HepG2 (cell line): Measurements from ENCODE around the gene RAB17. TPM values are rescaled to one million over a fixed set of nuclear protein-coding genes. Genes with fewer than 3 reads are reported as not detected.
A peak's percentile ranks its signal among the peaks of the same experiment; 100 is the strongest.

Experiments used
- ARNT2 ChIP-seq: sonication (generic); formaldehyde crosslinking; IDR thresholded peaks from 2 replicates; pipeline ENCODE4 v1.8.0; 2022; ENCODE audit warnings: mild to moderate bottlenecking, low read depth, missing genetic modification reagents, moderate library complexity
- ATF1 ChIP-seq: IDR thresholded peaks from 2 replicates; pipeline ENCODE4 v1.6.1; 2016; ENCODE audit warnings: mild to moderate bottlenecking, control low read depth
- BRCA1 ChIP-seq: sonication (generic); formaldehyde crosslinking; IDR thresholded peaks from 2 replicates; pipeline ENCODE4 v1.4.0; 2020; ENCODE audit warnings: missing genetic modification reagents
- CHD2 ChIP-seq: IDR thresholded peaks from 2 replicates; pipeline ENCODE4 v1.6.1; 2011; ENCODE audit warnings: low read depth, low read length, improper control_type of control experiment
- GATAD2A ChIP-seq: IDR thresholded peaks from 2 replicates; pipeline ENCODE4 v1.6.1; 2016
- HMG20B ChIP-seq: conservative IDR thresholded peaks from 2 replicates; pipeline ENCODE4 v1.6.1; 2016; ENCODE audit warnings: missing genetic modification reagents, missing compliant biosample characterization
- LCORL ChIP-seq, 2 experiments: fragments of 450-650 bp in 1 of 2; sonication (generic) in 1 of 2; formaldehyde crosslinking in 1 of 2; IDR thresholded peaks; 2 replicates each; pipeline versions ENCODE4 v1.5.0 to v1.6.1; 2017 to 2020; ENCODE audit warnings: antibody characterized with exemption in 1 of 2, missing genetic modification reagents in 1 of 2
- LRRFIP1 ChIP-seq: sonication (generic); formaldehyde crosslinking; conservative IDR thresholded peaks from 2 replicates; pipeline ENCODE4 v1.4.0; 2020; ENCODE audit warnings: missing genetic modification reagents
- MTF1 ChIP-seq: sonication (generic); formaldehyde crosslinking; IDR thresholded peaks from 2 replicates; pipeline ENCODE4 v1.5.0; 2020; ENCODE audit warnings: missing genetic modification reagents
- MYC ChIP-seq: sonication (generic); formaldehyde crosslinking; IDR thresholded peaks from 2 replicates; pipeline ENCODE4 v1.9.0; 2021; ENCODE audit warnings: missing genetic modification reagents, borderline replicate concordance
- NCOA5 ChIP-seq: sonication (generic); formaldehyde crosslinking; IDR thresholded peaks from 2 replicates; pipeline ENCODE4 v1.4.0; 2020; ENCODE audit warnings: missing genetic modification reagents
- PRDM10 ChIP-seq: sonication (generic); formaldehyde crosslinking; IDR thresholded peaks from 2 replicates; pipeline ENCODE4 v1.4.0; 2020; ENCODE audit warnings: low read depth, missing genetic modification reagents
- PRMT3 ChIP-seq: sonication (generic); formaldehyde crosslinking; IDR thresholded peaks from 2 replicates; pipeline ENCODE4 v1.8.1; 2022; ENCODE audit warnings: low read depth, mild to moderate bottlenecking, moderate library complexity, missing genetic modification reagents, borderline replicate concordance
- RARA ChIP-seq: IDR thresholded peaks from 2 replicates; pipeline ENCODE4 v1.6.1; 2016; ENCODE audit warnings: missing genetic modification reagents, missing compliant biosample characterization
- TCF7 ChIP-seq: sonication (generic); IDR thresholded peaks from 2 replicates; pipeline ENCODE4 v1.6.1; 2016; ENCODE audit warnings: antibody characterized with exemption, low read depth
- TOE1 ChIP-seq: sonication (generic); formaldehyde crosslinking; IDR thresholded peaks from 2 replicates; pipeline ENCODE4 v1.4.0; 2020; ENCODE audit warnings: mild to moderate bottlenecking, missing genetic modification reagents
- WIZ ChIP-seq: sonication (generic); formaldehyde crosslinking; IDR thresholded peaks from 2 replicates; pipeline ENCODE4 v1.5.1; 2020; ENCODE audit warnings: mild to moderate bottlenecking, missing genetic modification reagents
- ZBTB8A ChIP-seq: sonication (generic); formaldehyde crosslinking; IDR thresholded peaks from 2 replicates; pipeline ENCODE4 v1.4.0; 2020; ENCODE audit warnings: mild to moderate bottlenecking, low read depth, missing genetic modification reagents, borderline replicate concordance
- ZNF296 ChIP-seq: sonication (generic); formaldehyde crosslinking; conservative IDR thresholded peaks from 2 replicates; pipeline ENCODE4 v1.5.0; 2020; ENCODE audit warnings: mild to moderate bottlenecking, missing genetic modification reagents
- ZNF337 ChIP-seq: sonication (generic); formaldehyde crosslinking; IDR thresholded peaks from 2 replicates; pipeline ENCODE4 v1.5.1; 2020; ENCODE audit warnings: missing genetic modification reagents, low read depth, mild to moderate bottlenecking, borderline replicate concordance
- ZNF570 ChIP-seq: sonication (generic); formaldehyde crosslinking; IDR thresholded peaks from 2 replicates; pipeline ENCODE4 v1.4.0; 2020; ENCODE audit warnings: mild to moderate bottlenecking, missing genetic modification reagents, borderline replicate concordance
- ZNF674 ChIP-seq: sonication (generic); formaldehyde crosslinking; IDR thresholded peaks from 2 replicates; pipeline ENCODE4 v1.5.0; 2020; ENCODE audit warnings: low read depth, mild to moderate bottlenecking, missing genetic modification reagents
- ZNF740 ChIP-seq: sonication (generic); formaldehyde crosslinking; IDR thresholded peaks from 2 replicates; pipeline ENCODE4 v1.4.0; 2020; ENCODE audit warnings: missing genetic modification reagents
- ZNF781 ChIP-seq: sonication (generic); formaldehyde crosslinking; IDR thresholded peaks from 2 replicates; pipeline ENCODE4 v1.5.1; 2020; ENCODE audit warnings: borderline replicate concordance, mild to moderate bottlenecking, missing genetic modification reagents; ENCODE audit errors: not compliant biosample characterization
- ZNF816 ChIP-seq: sonication (generic); formaldehyde crosslinking; IDR thresholded peaks from 2 replicates; pipeline ENCODE4 v1.8.0; 2022; ENCODE audit warnings: missing genetic modification reagents, mild to moderate bottlenecking, borderline replicate concordance
- ZNF841 ChIP-seq: sonication (generic); formaldehyde crosslinking; IDR thresholded peaks from 2 replicates; pipeline ENCODE4 v1.8.1; 2023; ENCODE audit warnings: missing genetic modification reagents, borderline replicate concordance
- polyA plus RNA-seq, 8 experiments: library from polyadenylated mRNA; depleted of rRNA in 3 of 8; stranded (reverse) in 7 of 8; unstranded in 1 of 8; fragments of >200 nt; fragmentation: Illumina TruSeq in 4 of 8; extraction: Trizol in 4 of 8; gene quantifications; 2 replicates each; pipeline versions ENCODE4 v1.2.1 to v1.2.3, GENCODE V29; 2011 to 2016; ENCODE audit warnings: low read depth in 4 of 8, missing spikeins in 1 of 8, mixed read lengths in 1 of 8; ENCODE audit not compliant: insufficient read depth in 1 of 8
- total RNA-seq, 5 experiments: library from RNA; depleted of rRNA; stranded (reverse); fragments of >200 nt; fragmentation: Illumina TruSeq; extraction: Trizol; gene quantifications; 2 replicates each; pipeline ENCODE4 v1.2.3, GENCODE V29; 2016; ENCODE audit warnings: low read depth in 1 of 5

RAB17 gene
- total and polyA plus RNA-seq, 2 of the 13 experiments (the other 11 are each of a cell fraction or from before 2014, with no cell fraction given) = 68.0 to 124 TPM

- no peak for TF ChIP-seq PRDM10
- no peak for TF ChIP-seq TCF7
- no peak for TF ChIP-seq LCORL (IDR thresholded peaks at IDR 0.05)
- TF ChIP-seq LCORL (CRISPR knock-in tag; IDR thresholded peaks at IDR 0.05) = 0 out of 2 replicates have a peak, but pooled peaks have one; percentile 36
- no peak for TF ChIP-seq PRMT3 (CRISPR knock-in tag)
- TF ChIP-seq ZNF740 (CRISPR knock-in tag) = no peak
- no peak for TF ChIP-seq BRCA1
- TF ChIP-seq ZNF337 (CRISPR knock-in tag) = no peak
- TF ChIP-seq CHD2 = no peak
- no peak for TF ChIP-seq TOE1 (CRISPR knock-in tag)
- TF ChIP-seq WIZ (CRISPR knock-in tag) = 0 out of 2 replicates have a peak, but pooled peaks have one; percentile 60
- TF ChIP-seq ZNF570 (CRISPR knock-in tag) = no peak
- peak; percentile 66 for TF ChIP-seq MYC (CRISPR knock-in tag)
- no peak for TF ChIP-seq ZNF841 (CRISPR knock-in tag)
- peak; percentile 57; the same call in 1 of the 2 replicates for TF ChIP-seq RARA (CRISPR knock-in tag)
- no peak for TF ChIP-seq GATAD2A
- no peak for TF ChIP-seq ZNF781 (CRISPR knock-in tag)
- no peak for TF ChIP-seq ARNT2 (CRISPR knock-in tag)
- no peak for TF ChIP-seq LRRFIP1 (CRISPR knock-in tag)
- TF ChIP-seq HMG20B = no peak
- no peak for TF ChIP-seq ATF1 (CRISPR knock-in tag)
- no peak for TF ChIP-seq ZNF674 (CRISPR knock-in tag)
- no peak for TF ChIP-seq ZNF816 (CRISPR knock-in tag)
- no peak for TF ChIP-seq MTF1
- no peak for TF ChIP-seq ZBTB8A (CRISPR knock-in tag)
- no peak for TF ChIP-seq ZNF296 (CRISPR knock-in tag)
- no peak for TF ChIP-seq NCOA5 (CRISPR knock-in tag)
These were observed 39.4 kb downstream of the RAB17 start (continued) for GRCh38 chr2:237551071-237551574.
